ENCODE results near the gene MAP3K12. TPM values are rescaled to one million over a fixed set of nuclear protein-coding genes. Genes with fewer than 3 reads are reported as not detected.
"Not testable (repeated sequence)": the region's sequence is repeated elsewhere in the genome, so short reads cannot be mapped to it uniquely, and the experiment has no call there.

Gene MAP3K12
- total RNA-seq, 1 experiment from 2014 or later, result 11.6 TPM

- TF ChIP-seq, protein P1, sequence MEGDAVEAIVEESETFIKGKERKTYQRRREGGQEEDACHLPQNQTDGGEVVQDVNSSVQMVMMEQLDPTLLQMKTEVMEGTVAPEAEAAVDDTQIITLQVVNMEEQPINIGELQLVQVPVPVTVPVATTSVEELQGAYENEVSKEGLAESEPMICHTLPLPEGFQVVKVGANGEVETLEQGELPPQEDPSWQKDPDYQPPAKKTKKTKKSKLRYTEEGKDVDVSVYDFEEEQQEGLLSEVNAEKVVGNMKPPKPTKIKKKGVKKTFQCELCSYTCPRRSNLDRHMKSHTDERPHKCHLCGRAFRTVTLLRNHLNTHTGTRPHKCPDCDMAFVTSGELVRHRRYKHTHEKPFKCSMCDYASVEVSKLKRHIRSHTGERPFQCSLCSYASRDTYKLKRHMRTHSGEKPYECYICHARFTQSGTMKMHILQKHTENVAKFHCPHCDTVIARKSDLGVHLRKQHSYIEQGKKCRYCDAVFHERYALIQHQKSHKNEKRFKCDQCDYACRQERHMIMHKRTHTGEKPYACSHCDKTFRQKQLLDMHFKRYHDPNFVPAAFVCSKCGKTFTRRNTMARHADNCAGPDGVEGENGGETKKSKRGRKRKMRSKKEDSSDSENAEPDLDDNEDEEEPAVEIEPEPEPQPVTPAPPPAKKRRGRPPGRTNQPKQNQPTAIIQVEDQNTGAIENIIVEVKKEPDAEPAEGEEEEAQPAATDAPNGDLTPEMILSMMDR (conservative IDR thresholded peaks at IDR 0.05; ENCODE audit: low read depth, low read length), result peak; percentile 97
- no peak for TF ChIP-seq EZH2 (IDR thresholded peaks at IDR 0.05; ENCODE audit: borderline replicate concordance, low read depth, low read length, poor library complexity, severe bottlenecking)
- Histone ChIP-seq H3K9me3 (ENCODE audit: low read depth, low read length, poor library complexity, severe bottlenecking) (no peaks in the 10 kb centered on the region), H3K27me3 (replicated peaks; ENCODE audit: insufficient read depth, low read depth, low read length, poor library complexity) (no peaks in the 10 kb centered on the region), H3K36me3 (ENCODE audit: insufficient read depth, low read length, poor library complexity, severe bottlenecking) (peaks cover 33% of the 10 kb centered on the region), H3K4me3 (ENCODE audit: low read depth, low read length, poor library complexity, severe bottlenecking) (peak within 1 kb of the TSS; percentile 94), H3K4me1 (ENCODE audit: insufficient read depth, low read length, poor library complexity, severe bottlenecking) (peaks cover 18% of the 10 kb centered on the region), H3K27ac (ENCODE audit: low read depth, low read length, poor library complexity, severe bottlenecking) (peak within 1 kb of the TSS; percentile 99)
- no TSS peak for BruUV-seq (replicated peaks)
- intact Hi-C loops (cut with micrococcal nuclease; ENCODE audit: unreplicated experiment), result no loop called here
- DNase-seq (ENCODE audit: low spot score), result peak; percentile 100
- ChIA-PET POLR2A (ENCODE audit: low non-redundant PET) (interaction anchor here (0.6 kb wide), 1 partner anchor 10 kb away, joined by 3 read pairs; the partner anchor contains the start of gene PRR13), CTCF (interaction anchor here (0.8 to 1.3 kb wide), 2 partner anchors 22 to 99 kb away, joined by 3 to 7 read pairs; no protein-coding TSS in a partner anchor)
These were observed 47.5 kb downstream of the MAP3K12 start, which contains the start of gene PCBP2 for GRCh38 chr12:53451661-53452158. TSS of gene PCBP2 (plus strand) at chr12:53452102. CDS start at chr12:53454801, 2,699 bp downstream.

DNA sequence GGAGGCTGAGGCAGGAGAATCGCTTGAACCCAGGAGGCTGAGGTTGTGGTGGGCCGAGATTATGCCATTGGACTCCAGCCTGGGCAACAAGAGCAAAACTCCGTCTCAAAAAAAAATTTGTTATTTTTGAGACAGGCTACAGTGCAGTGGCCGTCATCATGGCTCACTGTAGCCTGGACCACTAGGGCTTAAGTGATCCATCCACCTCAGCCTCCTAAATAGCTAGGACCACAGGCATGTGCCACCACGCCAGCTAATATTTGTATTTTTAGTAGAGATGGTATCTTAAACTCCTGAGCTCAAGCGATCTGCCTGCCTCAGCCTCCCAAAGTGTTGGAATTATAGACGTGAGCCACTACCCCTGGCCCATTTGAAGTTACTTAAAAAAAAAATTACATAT lies 48.3 kb downstream of the MAP3K12 start:
- intact Hi-C loops (cut with micrococcal nuclease; ENCODE audit: unreplicated experiment), result no loop called here

DNA sequence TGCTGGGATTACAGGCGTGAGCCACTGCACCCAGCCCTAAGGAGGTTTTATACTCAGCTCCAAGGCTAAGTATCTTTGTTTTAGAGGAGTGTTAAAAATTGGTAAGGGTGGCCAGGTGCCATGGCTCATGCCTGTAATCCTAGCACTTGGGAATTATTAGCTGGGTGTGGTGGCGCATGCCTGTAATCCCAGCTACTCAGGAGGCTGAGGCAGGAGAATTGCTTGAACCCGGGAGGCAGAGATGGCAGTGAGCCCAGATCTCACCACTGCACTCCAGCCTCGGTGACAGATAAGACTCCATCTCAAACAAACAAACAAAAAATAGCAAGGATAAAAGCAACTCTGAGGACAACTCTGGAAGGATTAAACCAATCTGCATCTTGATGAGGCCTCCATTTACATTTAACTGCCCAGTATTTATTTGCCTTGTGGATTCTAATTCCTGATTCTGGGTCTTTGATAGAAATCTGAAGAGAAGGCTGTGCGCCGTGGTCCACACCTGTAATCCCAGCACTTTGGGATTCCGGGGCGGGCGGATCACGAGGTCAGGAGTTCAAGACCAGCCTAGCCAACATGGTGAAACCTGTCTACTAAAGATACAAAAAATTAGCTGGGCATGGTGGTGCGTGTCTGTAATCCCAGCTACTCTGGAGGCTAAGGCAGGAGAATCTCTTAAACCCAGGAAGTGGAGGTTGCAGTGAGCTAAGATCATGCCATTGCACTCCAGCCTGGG lies 54.5 kb downstream of the MAP3K12 start:
- POLR2A ChIA-PET (ENCODE audit: low non-redundant PET); H3K4me3 ChIP-seq (ENCODE audit: low read depth, low read length, poor library complexity, severe bottlenecking); DNase-seq (ENCODE audit: low spot score); H3K4me1 ChIP-seq (ENCODE audit: insufficient read depth, low read length, poor library complexity, severe bottlenecking); BruUV-seq (replicated peaks); H3K9me3 ChIP-seq (ENCODE audit: low read depth, low read length, poor library complexity, severe bottlenecking); intact Hi-C loops (cut with micrococcal nuclease; ENCODE audit: unreplicated experiment); H3K27ac ChIP-seq (ENCODE audit: low read depth, low read length, poor library complexity, severe bottlenecking); H3K27me3 ChIP-seq (replicated peaks; ENCODE audit: insufficient read depth, low read depth, low read length, poor library complexity): not testable (repeated sequence)
- peaks cover 16% of the 10 kb centered on the region for H3K36me3 ChIP-seq (ENCODE audit: insufficient read depth, low read length, poor library complexity, severe bottlenecking)
- CTCF ChIA-PET, result interaction anchor here (0.7 kb wide), 1 partner anchor 480 kb away, joined by 5 read pairs; no protein-coding TSS in a partner anchor

More for the DNA sequence above, 48.3 kb downstream of the MAP3K12 start:
- Histone ChIP-seq H3K4me3 (ENCODE audit: low read depth, low read length, poor library complexity, severe bottlenecking) (no peak overlapping the region), H3K4me1 (ENCODE audit: insufficient read depth, low read length, poor library complexity, severe bottlenecking) (peaks cover 18% of the 10 kb centered on the region), H3K36me3 (ENCODE audit: insufficient read depth, low read length, poor library complexity, severe bottlenecking) (peaks cover 29% of the 10 kb centered on the region), H3K27me3 (replicated peaks; ENCODE audit: insufficient read depth, low read depth, low read length, poor library complexity) (no peaks in the 10 kb centered on the region), H3K27ac (ENCODE audit: low read depth, low read length, poor library complexity, severe bottlenecking) (no peak overlapping the region), H3K9me3 (ENCODE audit: low read depth, low read length, poor library complexity, severe bottlenecking) (no peaks in the 10 kb centered on the region)
- ChIA-PET CTCF (interaction anchor here (0.8 to 1.3 kb wide), 2 partner anchors 22 to 99 kb away, joined by 3 to 7 read pairs; no protein-coding TSS in a partner anchor), POLR2A (ENCODE audit: low non-redundant PET) (interaction anchor here (0.6 kb wide), 1 partner anchor 9 kb away, joined by 3 read pairs; the partner anchor contains the start of gene PRR13)
- no peak for TF ChIP-seq EZH2 (IDR thresholded peaks at IDR 0.05; ENCODE audit: borderline replicate concordance, low read depth, low read length, poor library complexity, severe bottlenecking)
- TF ChIP-seq, protein P1 (conservative IDR thresholded peaks at IDR 0.05; ENCODE audit: low read depth, low read length), result no peak
- BruUV-seq (replicated peaks), result no TSS peak
- DNase-seq (ENCODE audit: low spot score), result no peak

All from A673 (cell line).